ENCODE data around the gene CDKN2B-AS1. TPM values are rescaled to one million over a fixed set of nuclear protein-coding genes. Genes with fewer than 3 reads are reported as not detected.

The CDKN2B-AS1 gene
- total and polyA plus RNA-seq, 2 experiments from 2014 or later = 0.61 to 4.1 TPM

GRCh38 chr9:22112870-22113821, 118.6 kb downstream of the CDKN2B-AS1 start:
- DNase-seq = no peak
- 91 to 95% methylated on average over 12 of the region's 12 CpGs for WGBS, 2 experiments (ENCODE audit: low coverage in 1 of 2, low lambda C conversion rate in 2 of 2, missing lambda C conversion rate in 2 of 2)
- H3K4me2 ChIP-seq (ENCODE audit: unreplicated experiment) = no peak overlapping the region
- H3K9me3 ChIP-seq (ENCODE audit: low read depth) = no peaks in the 10 kb centered on the region
- no peak overlapping the region for H3K27ac ChIP-seq
- H3K79me2 ChIP-seq (ENCODE audit: insufficient read depth) = no peaks in the 10 kb centered on the region
- peaks cover 39% of the 10 kb centered on the region for H3F3A ChIP-seq (ENCODE audit: insufficient read depth)
- no peaks in the 10 kb centered on the region for H3K9me2 ChIP-seq (ENCODE audit: insufficient read depth)
- in situ Hi-C loops (cut with MboI) = loop anchor here (25.0 kb wide), 1 partner anchor 301 kb away; the partner anchor contains the start of gene MTAP
- no peaks in the 10 kb centered on the region for H3K36me3 ChIP-seq (ENCODE audit: low read depth)
- no peak overlapping the region for H2AFZ ChIP-seq
- peaks cover 48% of the 10 kb centered on the region for H3K4me1 ChIP-seq (ENCODE audit: insufficient read depth)
- TF ChIP-seq EZH2phosphoT487 (IDR thresholded peaks at IDR 0.05; ENCODE audit: insufficient read depth, low read depth) (no peak), EZH2 (IDR thresholded peaks at IDR 0.05; ENCODE audit: insufficient read depth, poor library complexity, severe bottlenecking) (no peak)
- no peak overlapping the region for H3K4me3 ChIP-seq
- no peak overlapping the region for H3K9ac ChIP-seq
- no peaks in the 10 kb centered on the region for H3K27me3 ChIP-seq (replicated peaks; ENCODE audit: insufficient read depth)
- no peaks in the 10 kb centered on the region for H4K20me1 ChIP-seq (ENCODE audit: insufficient read depth)

GRCh38 chr9:22114956-22115355, 120.4 kb downstream of the CDKN2B-AS1 start:
- Histone ChIP-seq H3K4me1 (ENCODE audit: insufficient read depth) (peaks cover 45% of the 10 kb centered on the region), H3K9me3 (ENCODE audit: low read depth) (no peaks in the 10 kb centered on the region), H3K27me3 (replicated peaks; ENCODE audit: insufficient read depth) (no peaks in the 10 kb centered on the region), H3K27ac (no peak overlapping the region), H3K4me3 (no peak overlapping the region), H3K4me2 (ENCODE audit: unreplicated experiment) (no peak overlapping the region), H3F3A (ENCODE audit: insufficient read depth) (peaks cover 49% of the 10 kb centered on the region), H3K9ac (no peak overlapping the region), H2AFZ (no peak overlapping the region), H3K36me3 (ENCODE audit: low read depth) (no peaks in the 10 kb centered on the region), H3K79me2 (ENCODE audit: insufficient read depth) (no peaks in the 10 kb centered on the region), H3K9me2 (ENCODE audit: insufficient read depth) (no peaks in the 10 kb centered on the region), H4K20me1 (ENCODE audit: insufficient read depth) (no peaks in the 10 kb centered on the region)
- no peak for TF ChIP-seq EZH2phosphoT487 (IDR thresholded peaks at IDR 0.05; ENCODE audit: insufficient read depth, low read depth)
- TF ChIP-seq EZH2 (IDR thresholded peaks at IDR 0.05; ENCODE audit: insufficient read depth, poor library complexity, severe bottlenecking) = no peak
- DNase-seq = peak; percentile 33
- in situ Hi-C loops (cut with MboI) = loop anchor here (25.0 kb wide), 1 partner anchor 303 kb away; the partner anchor contains the start of gene MTAP

GRCh38 chr9:22116758-22117157, 122.2 kb downstream of the CDKN2B-AS1 start:
- Histone ChIP-seq H3K9ac (no peak overlapping the region), H3K36me3 (ENCODE audit: low read depth) (no peaks in the 10 kb centered on the region), H3K4me3 (no peak overlapping the region), H3K9me2 (ENCODE audit: insufficient read depth) (no peaks in the 10 kb centered on the region), H3K9me3 (ENCODE audit: low read depth) (no peaks in the 10 kb centered on the region), H4K20me1 (ENCODE audit: insufficient read depth) (no peaks in the 10 kb centered on the region), H3F3A (ENCODE audit: insufficient read depth) (peaks cover 31% of the 10 kb centered on the region), H3K27me3 (replicated peaks; ENCODE audit: insufficient read depth) (no peaks in the 10 kb centered on the region), H2AFZ (no peak overlapping the region), H3K79me2 (ENCODE audit: insufficient read depth) (no peaks in the 10 kb centered on the region), H3K27ac (peak overlapping the region; percentile 72; the same call in 1 of the 2 replicates), H3K4me2 (ENCODE audit: unreplicated experiment) (peak overlapping the region; percentile 57), H3K4me1 (ENCODE audit: insufficient read depth) (peaks cover 32% of the 10 kb centered on the region)
- no peak for TF ChIP-seq EZH2 (IDR thresholded peaks at IDR 0.05; ENCODE audit: insufficient read depth, poor library complexity, severe bottlenecking)
- no peak for TF ChIP-seq EZH2phosphoT487 (IDR thresholded peaks at IDR 0.05; ENCODE audit: insufficient read depth, low read depth)
- in situ Hi-C loops (cut with MboI) = loop anchor here (25.0 kb wide), 1 partner anchor 304 kb away; the partner anchor contains the start of gene MTAP
- DNase-seq = no peak

- DNase-seq = peak; percentile 82
- in situ Hi-C loops (cut with MboI) = loop anchor here (25.0 kb wide), 1 partner anchor 305 kb away; the partner anchor contains the start of gene MTAP
- Histone ChIP-seq H2AFZ (peak overlapping the region; percentile 68), H3K4me3 (no peak overlapping the region), H3K4me1 (ENCODE audit: insufficient read depth) (peaks cover 27% of the 10 kb centered on the region), H3K27me3 (replicated peaks; ENCODE audit: insufficient read depth) (no peaks in the 10 kb centered on the region), H4K20me1 (ENCODE audit: insufficient read depth) (no peaks in the 10 kb centered on the region), H3K9me2 (ENCODE audit: insufficient read depth) (no peaks in the 10 kb centered on the region), H3K9me3 (ENCODE audit: low read depth) (no peaks in the 10 kb centered on the region), H3K9ac (peak overlapping the region; percentile 61), H3K79me2 (ENCODE audit: insufficient read depth) (no peaks in the 10 kb centered on the region), H3F3A (ENCODE audit: insufficient read depth) (peaks cover 26% of the 10 kb centered on the region), H3K27ac (peak overlapping the region; percentile 72), H3K36me3 (ENCODE audit: low read depth) (no peaks in the 10 kb centered on the region), H3K4me2 (ENCODE audit: unreplicated experiment) (peak overlapping the region; percentile 57)
- WGBS, 2 experiments (ENCODE audit: low coverage in 1 of 2, low lambda C conversion rate in 2 of 2, missing lambda C conversion rate in 2 of 2) = 28 to 33% methylated on average over 9 of the region's 9 CpGs
- TF ChIP-seq EZH2 (IDR thresholded peaks at IDR 0.05; ENCODE audit: insufficient read depth, poor library complexity, severe bottlenecking) = no peak
- no peak for TF ChIP-seq EZH2phosphoT487 (IDR thresholded peaks at IDR 0.05; ENCODE audit: insufficient read depth, low read depth)
Observed at GRCh38 chr9:22117511-22118384, 123.2 kb downstream of the CDKN2B-AS1 start.

Measured in GM23248 (cell line).